Sigmoid colon (tissue), 7 donors: ENCODE measurements around the gene IL21. TPM values are rescaled to one million over a fixed set of nuclear protein-coding genes. Genes with fewer than 3 reads are reported as not detected.
"Not testable (repeated sequence)": the region's sequence is repeated elsewhere in the genome, so short reads cannot be mapped to it uniquely, and the experiment has no call there.

Experiments
- DNase-seq: peaks from one replicate; pipeline ENCODE4 v3.0.0-alpha.2; 2019
- H3K27ac ChIP-seq, 4 donors: fragments of 200-600 bp; sonication (generic); one replicate each; pipeline ENCODE4 v1.5.1; 2016 to 2019; ENCODE audit warnings: mild to moderate bottlenecking in 1 of 4
- H3K27me3 ChIP-seq, 3 donors: fragments of 200-600 bp; sonication (generic); one replicate each; pipeline ENCODE4 v1.5.1; 2019; ENCODE audit warnings: mild to moderate bottlenecking in 1 of 3
- H3K36me3 ChIP-seq, 4 donors: fragments of 200-600 bp; sonication (generic); one replicate each; pipeline ENCODE4 v1.5.1; 2016 to 2019
- H3K4me1 ChIP-seq, 4 donors: fragments of 200-600 bp; sonication (generic); one replicate each; pipeline ENCODE4 v1.5.1; 2017 to 2019
- H3K4me3 ChIP-seq, 4 donors: fragments of 200-600 bp; sonication (generic); one replicate each; pipeline ENCODE4 v1.5.1; 2017 to 2019; ENCODE audit warnings: mild to moderate bottlenecking in 2 of 4, moderate library complexity in 1 of 4
- H3K9me3 ChIP-seq, 4 donors: fragments of 200-600 bp in 3 of 4; sonication (generic) in 3 of 4; one replicate each; pipeline versions ENCODE4 v1.5.1 to v1.6.1; 2013 to 2019
- CTCF ChIP-seq, 4 experiments: fragments of 450-650 bp in 3 of 4; fragments of 200-600 bp in 1 of 4; IDR thresholded peaks; one replicate each; pipeline ENCODE4 v1.5.1; 2016 to 2019; ENCODE audit warnings: antibody characterized with exemption in 4 of 4, mild to moderate bottlenecking in 3 of 4, moderate library complexity in 2 of 4
- EP300 ChIP-seq, 4 donors: sonication (generic); formaldehyde crosslinking; IDR thresholded peaks; one replicate each; pipeline ENCODE4 v1.6.1; 2017; ENCODE audit warnings: antibody characterized with exemption in 4 of 4
- POLR2A ChIP-seq, 2 donors: fragments of 450-650 bp; IDR thresholded peaks; one replicate each; pipeline ENCODE4 v1.6.1; 2016; ENCODE audit warnings: antibody characterized with exemption in 2 of 2, mild to moderate bottlenecking in 2 of 2, moderate library complexity in 2 of 2
- POLR2AphosphoS5 ChIP-seq, 4 donors: sonication (generic); formaldehyde crosslinking; IDR thresholded peaks; one replicate each; pipeline ENCODE4 v1.6.1; 2017; ENCODE audit warnings: antibody characterized with exemption in 4 of 4
- WGBS, 2 donors: extraction: QIAGEN DNeasy Blood & Tissue Kit; methylation state at CpG; one replicate each; pipeline ENCODE4 v1.1.7; 2013; 5-methylcytosine and 5-hydroxymethylcytosine counted together
- intact Hi-C: fragments of 100-400 bp; cut with DNase I; formaldehyde crosslinking; loops from one replicate; pipeline ENCODE4 v1.15.1; 2023
- polyA plus RNA-seq, 3 donors: library from polyadenylated mRNA; stranded (reverse); fragments of 200-250 nt; gene quantifications; one replicate each; pipeline ENCODE4 v1.2.3, GENCODE V29; 2013
- total RNA-seq, 4 donors: library from RNA; depleted of rRNA; stranded (reverse); fragments of >200 nt; gene quantifications; one replicate each; pipeline ENCODE4 v1.1.0, GENCODE V29; 2016
- donor health status: healthy with polysubstance abuse.
- donor health status: Bipolar disorder and iron deficiency.
- donor health status: healthy.

IL21 gene
- total and polyA plus RNA-seq, 7 donors = 0.63 TPM; not detected in 6

GRCh38 chr4:122661176-122662160 lies 40.6 kb upstream of the IL21 start:
- TF ChIP-seq CTCF (IDR thresholded peaks at IDR 0.05) = no peak
- no peak for TF ChIP-seq POLR2A (IDR thresholded peaks at IDR 0.05)
- no peak for TF ChIP-seq EP300 (IDR thresholded peaks at IDR 0.05)
- TF ChIP-seq POLR2AphosphoS5 (IDR thresholded peaks at IDR 0.05) = no peak
- H3K27ac ChIP-seq = no peak overlapping the region
- intact Hi-C loops = no loop called here
- no peaks in the 10 kb centered on the region for H3K9me3 ChIP-seq
- DNase-seq = no peak
- no peaks in the 10 kb centered on the region for H3K36me3 ChIP-seq
- no peak overlapping the region for H3K4me3 ChIP-seq
- H3K27me3 ChIP-seq = no peaks in the 10 kb centered on the region
- H3K4me1 ChIP-seq = peaks cover 0 to 18% (median 17%) of the 10 kb centered on the region in 4 donors
- 77 to 78% methylated on average over 4 of the region's 4 CpGs for whole genome bisulfite sequencing, 2 donors

GRCh38 chr4:122658818-122659295 lies 38.0 kb upstream of the IL21 start:
- H3K9me3 ChIP-seq = no peaks in the 10 kb centered on the region
- intact Hi-C loops = no loop called here
- no peak for DNase-seq
- H3K36me3 ChIP-seq = no peaks in the 10 kb centered on the region
- H3K4me1 ChIP-seq = no peaks in the 10 kb centered on the region
- WGBS, 2 donors = 62 to 67% methylated on average over 1 of the region's 1 CpG
- no peak overlapping the region for H3K4me3 ChIP-seq
- no peak overlapping the region for H3K27ac ChIP-seq
- TF ChIP-seq POLR2A (IDR thresholded peaks at IDR 0.05) = no peak
- no peak for TF ChIP-seq POLR2AphosphoS5 (IDR thresholded peaks at IDR 0.05)
- TF ChIP-seq CTCF (IDR thresholded peaks at IDR 0.05) = no peak
- TF ChIP-seq EP300 (IDR thresholded peaks at IDR 0.05) = no peak
- H3K27me3 ChIP-seq = no peaks in the 10 kb centered on the region

- Histone ChIP-seq H3K27me3 (no peaks in the 10 kb centered on the region), H3K4me3 (no peak overlapping the region), H3K4me1 (no peaks in the 10 kb centered on the region), H3K36me3 (no peaks in the 10 kb centered on the region), H3K9me3 (no peaks in the 10 kb centered on the region), H3K27ac (no peak overlapping the region)
- WGBS, 2 donors = 85 to 87% methylated on average over 2 of the region's 2 CpGs
- intact Hi-C loops = no loop called here
- DNase-seq = no peak
- no peak for TF ChIP-seq POLR2AphosphoS5 (IDR thresholded peaks at IDR 0.05)
- no peak for TF ChIP-seq EP300 (IDR thresholded peaks at IDR 0.05)
- TF ChIP-seq POLR2A (IDR thresholded peaks at IDR 0.05) = no peak
- no peak for TF ChIP-seq CTCF (IDR thresholded peaks at IDR 0.05)
Measured at GRCh38 chr4:122658377-122658776, 37.5 kb upstream of the IL21 start.

GRCh38 chr4:122657553-122657952 lies 36.7 kb upstream of the IL21 start:
- DNase-seq = no peak
- TF ChIP-seq CTCF (IDR thresholded peaks at IDR 0.05) = no peak
- TF ChIP-seq POLR2A (IDR thresholded peaks at IDR 0.05) = no peak
- TF ChIP-seq EP300 (IDR thresholded peaks at IDR 0.05) = no peak
- TF ChIP-seq POLR2AphosphoS5 (IDR thresholded peaks at IDR 0.05) = no peak
- Histone ChIP-seq H3K4me3 (no peak overlapping the region), H3K4me1 (no peaks in the 10 kb centered on the region), H3K36me3 (no peaks in the 10 kb centered on the region), H3K27me3 (no peaks in the 10 kb centered on the region), H3K9me3 (no peaks in the 10 kb centered on the region), H3K27ac (no peak overlapping the region)
- intact Hi-C loops = no loop called here
- 93 to 94% methylated on average over 1 of the region's 1 CpG for WGBS, 2 donors

- intact Hi-C loops, DNase-seq, H3K4me1 ChIP-seq, H3K27ac ChIP-seq, H3K27me3 ChIP-seq, H3K9me3 ChIP-seq, H3K4me3 ChIP-seq, H3K36me3 ChIP-seq: not testable (repeated sequence)
- WGBS, 2 donors = 81 to 97% methylated on average over 4 of the region's 5 CpGs
Measured at GRCh38 chr4:122656583-122656982, 35.7 kb upstream of the IL21 start.
